Measurements from ENCODE around the gene FBL.

- TF ChIP-seq EGR1 (IDR thresholded peaks at IDR 0.05; ENCODE audit: low read depth in 2 of 2) (no peak), RAD21 (IDR thresholded peaks at IDR 0.05) (no peak), CTCF (IDR thresholded peaks at IDR 0.05; ENCODE audit: low read depth, low read length, missing input control) (no peak), ATF3 (IDR thresholded peaks at IDR 0.05) (no peak), MAX (IDR thresholded peaks at IDR 0.05) (no peak), RXRA (IDR thresholded peaks at IDR 0.05) (no peak), TAF1 (conservative IDR thresholded peaks at IDR 0.05) (no peak), REST (IDR thresholded peaks at IDR 0.05) (no peak), JUND (IDR thresholded peaks at IDR 0.05) (no peak), ZBTB33 (IDR thresholded peaks at IDR 0.05) (no peak), NR2F2 (IDR thresholded peaks at IDR 0.05) (no peak)
Observed at GRCh38 chr19:39831679-39832078, 14.5 kb downstream of the FBL start.

All from liver (tissue), 3 donors.